ENCODE measurements around the gene TRPC4AP.

- no peak for TF ChIP-seq POLR2A (IDR thresholded peaks at IDR 0.05)
- TF ChIP-seq, protein P1, sequence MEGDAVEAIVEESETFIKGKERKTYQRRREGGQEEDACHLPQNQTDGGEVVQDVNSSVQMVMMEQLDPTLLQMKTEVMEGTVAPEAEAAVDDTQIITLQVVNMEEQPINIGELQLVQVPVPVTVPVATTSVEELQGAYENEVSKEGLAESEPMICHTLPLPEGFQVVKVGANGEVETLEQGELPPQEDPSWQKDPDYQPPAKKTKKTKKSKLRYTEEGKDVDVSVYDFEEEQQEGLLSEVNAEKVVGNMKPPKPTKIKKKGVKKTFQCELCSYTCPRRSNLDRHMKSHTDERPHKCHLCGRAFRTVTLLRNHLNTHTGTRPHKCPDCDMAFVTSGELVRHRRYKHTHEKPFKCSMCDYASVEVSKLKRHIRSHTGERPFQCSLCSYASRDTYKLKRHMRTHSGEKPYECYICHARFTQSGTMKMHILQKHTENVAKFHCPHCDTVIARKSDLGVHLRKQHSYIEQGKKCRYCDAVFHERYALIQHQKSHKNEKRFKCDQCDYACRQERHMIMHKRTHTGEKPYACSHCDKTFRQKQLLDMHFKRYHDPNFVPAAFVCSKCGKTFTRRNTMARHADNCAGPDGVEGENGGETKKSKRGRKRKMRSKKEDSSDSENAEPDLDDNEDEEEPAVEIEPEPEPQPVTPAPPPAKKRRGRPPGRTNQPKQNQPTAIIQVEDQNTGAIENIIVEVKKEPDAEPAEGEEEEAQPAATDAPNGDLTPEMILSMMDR (IDR thresholded peaks at IDR 0.05), result no peak
Measured at GRCh38 chr20:35134880-35135279, 42.3 kb upstream of the TRPC4AP start.

All from thyroid gland (tissue), 4 donors.